SK-N-SH treated with all-trans-retinoic acid at 6 μM for 48 hours (cell line): ENCODE data around the gene CAPN10.

ENCODE experiments used
- ATAC-seq: fragments of 200-7000 bp; cut with Tn5 transposase; 3 replicates; pipeline ENCODE4 v1.9.1; 2020; ENCODE audit warnings: mild to moderate bottlenecking, moderate library complexity
- ARNTL ChIP-seq: fragments of 450-650 bp; formaldehyde crosslinking; IDR thresholded peaks from 2 replicates; pipeline ENCODE4 v1.5.0; 2020; ENCODE audit warnings: low read depth, mild to moderate bottlenecking, moderate library complexity, borderline replicate concordance
- BACH2 ChIP-seq: fragments of 250-450 bp; sonication (Bioruptor Pico); IDR thresholded peaks from 2 replicates; pipeline ENCODE4 v1.9.0; 2021; ENCODE audit warnings: mild to moderate bottlenecking, borderline replicate concordance
- GLIS3 ChIP-seq: fragments of 250-450 bp; sonication (Bioruptor Pico); IDR thresholded peaks from 2 replicates; pipeline ENCODE4 v1.5.0; 2020; ENCODE audit warnings: mild to moderate bottlenecking, moderate library complexity
- ISL1 ChIP-seq: fragments of 250-450 bp; sonication (Bioruptor Pico); IDR thresholded peaks from 2 replicates; pipeline ENCODE4 v2.1.2; 2022; ENCODE audit warnings: mild to moderate bottlenecking, moderate library complexity
- OSR1 ChIP-seq: fragments of 250-450 bp; sonication (Bioruptor Pico); IDR thresholded peaks from 2 replicates; pipeline ENCODE4 v1.8.0; 2022; ENCODE audit warnings: moderate library complexity, mild to moderate bottlenecking, inconsistent platforms
- PPARA ChIP-seq: fragments of 250-450 bp; sonication (Bioruptor Pico); IDR thresholded peaks from 2 replicates; pipeline ENCODE4 v1.5.0; 2020; ENCODE audit warnings: mild to moderate bottlenecking, borderline replicate concordance
- RARB ChIP-seq: fragments of 250-450 bp; sonication (Bioruptor Pico); IDR thresholded peaks from 2 replicates; pipeline ENCODE4 v1.8.0; 2021; ENCODE audit warnings: mild to moderate bottlenecking, moderate library complexity
- SNAI2 ChIP-seq: fragments of 250-450 bp; sonication (Bioruptor Pico); IDR thresholded peaks from 2 replicates; pipeline ENCODE4 v1.5.0; 2020; ENCODE audit warnings: mild to moderate bottlenecking, moderate library complexity
- TCF4 ChIP-seq: fragments of 250-450 bp; sonication (Bioruptor Pico); IDR thresholded peaks from 2 replicates; pipeline ENCODE4 v1.8.0; 2021; ENCODE audit warnings: mild to moderate bottlenecking, moderate library complexity, borderline replicate concordance
- TOX ChIP-seq: fragments of 250-450 bp; sonication (Bioruptor Pico); IDR thresholded peaks from 2 replicates; pipeline ENCODE4 v1.8.0; 2021; ENCODE audit warnings: mild to moderate bottlenecking, moderate library complexity, borderline replicate concordance
- ZC3H10 ChIP-seq: fragments of 250-450 bp; sonication (Bioruptor Pico); IDR thresholded peaks from 2 replicates; pipeline ENCODE4 v1.5.1; 2021; ENCODE audit warnings: mild to moderate bottlenecking, moderate library complexity
- ZFP3 ChIP-seq: fragments of 250-450 bp; sonication (Bioruptor Pico); IDR thresholded peaks from 2 replicates; pipeline ENCODE4 v1.5.0; 2020; ENCODE audit warnings: mild to moderate bottlenecking, moderate library complexity
- ZFP30 ChIP-seq: fragments of 450-650 bp; formaldehyde crosslinking; IDR thresholded peaks from 2 replicates; pipeline ENCODE4 v1.5.0; 2022; ENCODE audit warnings: mild to moderate bottlenecking, moderate library complexity
- ZNF565 ChIP-seq: fragments of 450-650 bp; formaldehyde crosslinking; conservative IDR thresholded peaks from 2 replicates; pipeline ENCODE4 v1.5.0; 2020; ENCODE audit warnings: low read depth, mild to moderate bottlenecking, moderate library complexity
- ZNF8 ChIP-seq: fragments of 450-650 bp; formaldehyde crosslinking; IDR thresholded peaks from 2 replicates; pipeline ENCODE4 v1.5.0; 2020; ENCODE audit warnings: mild to moderate bottlenecking, moderate library complexity
- TF ChIP-seq, protein P1 (sequence below): fragments of 250-450 bp; sonication (Bioruptor Pico); IDR thresholded peaks from 2 replicates; pipeline ENCODE4 v1.5.1; 2021; ENCODE audit warnings: mild to moderate bottlenecking, moderate library complexity
- TF ChIP-seq, protein P2 (sequence below): fragments of 250-450 bp; sonication (Bioruptor Pico); IDR thresholded peaks from 2 replicates; pipeline ENCODE4 v1.5.0; 2020; ENCODE audit warnings: mild to moderate bottlenecking, moderate library complexity
- TF ChIP-seq, protein P3 (sequence below): fragments of 250-450 bp; sonication (Bioruptor Pico); IDR thresholded peaks from 2 replicates; pipeline ENCODE4 v1.8.0; 2020; ENCODE audit warnings: mild to moderate bottlenecking, moderate library complexity, borderline replicate concordance
- TF ChIP-seq, protein P4 (sequence below): fragments of 250-450 bp; sonication (Bioruptor Pico); IDR thresholded peaks from 2 replicates; pipeline ENCODE4 v1.8.0; 2021; ENCODE audit warnings: low read depth, mild to moderate bottlenecking, moderate library complexity, borderline replicate concordance
- TF ChIP-seq, protein P5 (sequence below): fragments of 250-450 bp; sonication (Bioruptor Pico); IDR thresholded peaks from 2 replicates; pipeline ENCODE4 v1.5.1; 2020; ENCODE audit warnings: low read depth, mild to moderate bottlenecking, moderate library complexity

CAPN10 gene

DNA sequence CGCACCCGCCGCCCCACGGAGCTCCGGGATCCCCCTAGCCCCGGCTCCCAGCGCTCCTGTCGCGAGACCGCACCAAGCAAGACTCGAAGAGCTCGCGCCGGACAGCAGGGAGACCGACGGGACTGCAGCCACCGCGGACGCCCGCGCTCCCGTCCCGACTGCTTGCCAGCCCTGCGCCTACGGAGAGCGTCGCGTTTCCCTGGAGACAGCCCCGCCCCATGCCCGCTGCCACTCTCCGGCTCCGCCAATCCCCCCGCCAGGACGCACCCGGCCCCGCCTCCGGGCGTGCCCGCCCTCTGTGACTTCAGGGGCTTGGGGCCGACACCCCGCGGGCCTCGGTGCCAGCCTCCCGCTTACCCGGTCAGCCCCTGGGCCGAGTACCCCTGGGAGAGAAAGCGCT, 28.7 kb upstream of the CAPN10 start, which contains the start of gene ANKMY1 (continued):
- no peak for TF ChIP-seq BACH2 (CRISPR knock-in tag)
- no peak for TF ChIP-seq PPARA (CRISPR knock-in tag)

DNA sequence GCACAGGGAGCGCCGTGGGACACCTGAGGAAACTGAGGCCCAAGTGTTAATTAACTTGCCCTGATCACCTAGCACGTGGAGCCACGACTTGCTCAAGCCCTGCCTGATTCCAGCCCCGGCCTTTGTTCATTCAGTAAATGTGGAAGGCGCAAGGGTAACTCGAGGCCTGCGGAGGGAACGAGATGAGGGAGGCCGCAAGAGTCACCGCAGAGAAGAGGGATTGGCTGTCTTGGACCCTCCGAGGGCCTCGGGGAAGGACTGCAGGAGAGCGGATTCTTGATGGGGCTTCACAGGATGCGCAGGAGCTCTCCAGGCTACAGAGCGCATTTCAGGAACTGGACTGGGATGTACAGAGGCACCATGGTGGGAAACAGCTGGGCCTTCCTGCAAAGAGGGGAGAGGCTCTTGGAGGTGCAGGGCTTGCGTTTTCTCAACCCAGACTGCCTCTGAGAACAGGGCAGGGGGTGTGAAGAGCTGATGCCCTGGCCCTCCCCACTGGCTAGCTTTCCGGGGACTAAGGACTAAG, 28.2 kb upstream of the CAPN10 start:
- TF ChIP-seq, protein P1, sequence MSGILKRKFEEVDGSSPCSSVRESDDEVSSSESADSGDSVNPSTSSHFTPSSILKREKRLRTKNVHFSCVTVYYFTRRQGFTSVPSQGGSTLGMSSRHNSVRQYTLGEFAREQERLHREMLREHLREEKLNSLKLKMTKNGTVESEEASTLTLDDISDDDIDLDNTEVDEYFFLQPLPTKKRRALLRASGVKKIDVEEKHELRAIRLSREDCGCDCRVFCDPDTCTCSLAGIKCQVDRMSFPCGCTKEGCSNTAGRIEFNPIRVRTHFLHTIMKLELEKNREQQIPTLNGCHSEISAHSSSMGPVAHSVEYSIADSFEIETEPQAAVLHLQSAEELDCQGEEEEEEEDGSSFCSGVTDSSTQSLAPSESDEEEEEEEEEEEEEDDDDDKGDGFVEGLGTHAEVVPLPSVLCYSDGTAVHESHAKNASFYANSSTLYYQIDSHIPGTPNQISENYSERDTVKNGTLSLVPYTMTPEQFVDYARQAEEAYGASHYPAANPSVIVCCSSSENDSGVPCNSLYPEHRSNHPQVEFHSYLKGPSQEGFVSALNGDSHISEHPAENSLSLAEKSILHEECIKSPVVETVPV (CRISPR knock-in tag): no peak
- TF ChIP-seq SNAI2 (CRISPR knock-in tag) (no peak), PPARA (CRISPR knock-in tag) (no peak), BACH2 (CRISPR knock-in tag) (no peak), TCF4 (CRISPR knock-in tag) (no peak), ZFP3 (CRISPR knock-in tag) (peak; percentile 94), GLIS3 (CRISPR knock-in tag) (no peak), ZC3H10 (CRISPR knock-in tag) (no peak)
- TF ChIP-seq, all 23 proteins: peak for 1
- no peak for ATAC-seq

DNA sequence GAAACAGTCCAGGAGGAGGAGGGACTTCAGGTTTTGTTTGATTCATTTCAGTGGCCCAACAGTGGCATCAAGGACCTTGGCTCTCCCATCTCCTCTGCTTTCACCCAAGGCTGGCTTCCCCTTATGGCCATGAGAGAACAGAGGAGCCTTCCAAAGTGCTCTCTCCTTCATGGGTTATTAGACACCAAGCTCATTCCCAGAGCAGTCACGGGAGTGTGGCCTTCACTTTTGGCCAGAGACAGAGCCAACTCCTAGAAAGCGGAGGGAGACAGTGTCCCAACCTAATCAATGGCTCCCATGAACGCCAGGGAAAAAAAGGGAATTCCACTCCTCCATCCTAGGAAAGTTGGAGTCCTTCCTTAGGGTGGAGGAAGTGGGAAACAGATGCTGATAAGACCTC, 27.2 kb upstream of the CAPN10 start:
- TF ChIP-seq, protein P1 (CRISPR knock-in tag): no peak
- TF ChIP-seq SNAI2 (CRISPR knock-in tag) (no peak), ZFP30 (no peak), PPARA (CRISPR knock-in tag) (no peak), RARB (CRISPR knock-in tag) (no peak), ISL1 (CRISPR knock-in tag) (no peak), TCF4 (CRISPR knock-in tag) (no peak), ZNF8 (CRISPR knock-in tag) (no peak), ZNF565 (CRISPR knock-in tag) (no peak), OSR1 (no peak), BACH2 (CRISPR knock-in tag) (no peak), ZC3H10 (CRISPR knock-in tag) (no peak), TOX (CRISPR knock-in tag) (no peak), ARNTL (CRISPR knock-in tag) (no peak), GLIS3 (CRISPR knock-in tag) (no peak), ZFP3 (CRISPR knock-in tag) (no peak)
- TF ChIP-seq, protein P2, sequence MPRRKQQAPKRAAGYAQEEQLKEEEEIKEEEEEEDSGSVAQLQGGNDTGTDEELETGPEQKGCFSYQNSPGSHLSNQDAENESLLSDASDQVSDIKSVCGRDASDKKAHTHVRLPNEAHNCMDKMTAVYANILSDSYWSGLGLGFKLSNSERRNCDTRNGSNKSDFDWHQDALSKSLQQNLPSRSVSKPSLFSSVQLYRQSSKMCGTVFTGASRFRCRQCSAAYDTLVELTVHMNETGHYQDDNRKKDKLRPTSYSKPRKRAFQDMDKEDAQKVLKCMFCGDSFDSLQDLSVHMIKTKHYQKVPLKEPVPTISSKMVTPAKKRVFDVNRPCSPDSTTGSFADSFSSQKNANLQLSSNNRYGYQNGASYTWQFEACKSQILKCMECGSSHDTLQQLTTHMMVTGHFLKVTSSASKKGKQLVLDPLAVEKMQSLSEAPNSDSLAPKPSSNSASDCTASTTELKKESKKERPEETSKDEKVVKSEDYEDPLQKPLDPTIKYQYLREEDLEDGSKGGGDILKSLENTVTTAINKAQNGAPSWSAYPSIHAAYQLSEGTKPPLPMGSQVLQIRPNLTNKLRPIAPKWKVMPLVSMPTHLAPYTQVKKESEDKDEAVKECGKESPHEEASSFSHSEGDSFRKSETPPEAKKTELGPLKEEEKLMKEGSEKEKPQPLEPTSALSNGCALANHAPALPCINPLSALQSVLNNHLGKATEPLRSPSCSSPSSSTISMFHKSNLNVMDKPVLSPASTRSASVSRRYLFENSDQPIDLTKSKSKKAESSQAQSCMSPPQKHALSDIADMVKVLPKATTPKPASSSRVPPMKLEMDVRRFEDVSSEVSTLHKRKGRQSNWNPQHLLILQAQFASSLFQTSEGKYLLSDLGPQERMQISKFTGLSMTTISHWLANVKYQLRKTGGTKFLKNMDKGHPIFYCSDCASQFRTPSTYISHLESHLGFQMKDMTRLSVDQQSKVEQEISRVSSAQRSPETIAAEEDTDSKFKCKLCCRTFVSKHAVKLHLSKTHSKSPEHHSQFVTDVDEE (CRISPR knock-in tag): no peak
- TF ChIP-seq, protein P3, sequence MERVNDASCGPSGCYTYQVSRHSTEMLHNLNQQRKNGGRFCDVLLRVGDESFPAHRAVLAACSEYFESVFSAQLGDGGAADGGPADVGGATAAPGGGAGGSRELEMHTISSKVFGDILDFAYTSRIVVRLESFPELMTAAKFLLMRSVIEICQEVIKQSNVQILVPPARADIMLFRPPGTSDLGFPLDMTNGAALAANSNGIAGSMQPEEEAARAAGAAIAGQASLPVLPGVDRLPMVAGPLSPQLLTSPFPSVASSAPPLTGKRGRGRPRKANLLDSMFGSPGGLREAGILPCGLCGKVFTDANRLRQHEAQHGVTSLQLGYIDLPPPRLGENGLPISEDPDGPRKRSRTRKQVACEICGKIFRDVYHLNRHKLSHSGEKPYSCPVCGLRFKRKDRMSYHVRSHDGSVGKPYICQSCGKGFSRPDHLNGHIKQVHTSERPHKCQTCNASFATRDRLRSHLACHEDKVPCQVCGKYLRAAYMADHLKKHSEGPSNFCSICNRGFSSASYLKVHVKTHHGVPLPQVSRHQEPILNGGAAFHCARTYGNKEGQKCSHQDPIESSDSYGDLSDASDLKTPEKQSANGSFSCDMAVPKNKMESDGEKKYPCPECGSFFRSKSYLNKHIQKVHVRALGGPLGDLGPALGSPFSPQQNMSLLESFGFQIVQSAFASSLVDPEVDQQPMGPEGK: no peak
- TF ChIP-seq, protein P4, sequence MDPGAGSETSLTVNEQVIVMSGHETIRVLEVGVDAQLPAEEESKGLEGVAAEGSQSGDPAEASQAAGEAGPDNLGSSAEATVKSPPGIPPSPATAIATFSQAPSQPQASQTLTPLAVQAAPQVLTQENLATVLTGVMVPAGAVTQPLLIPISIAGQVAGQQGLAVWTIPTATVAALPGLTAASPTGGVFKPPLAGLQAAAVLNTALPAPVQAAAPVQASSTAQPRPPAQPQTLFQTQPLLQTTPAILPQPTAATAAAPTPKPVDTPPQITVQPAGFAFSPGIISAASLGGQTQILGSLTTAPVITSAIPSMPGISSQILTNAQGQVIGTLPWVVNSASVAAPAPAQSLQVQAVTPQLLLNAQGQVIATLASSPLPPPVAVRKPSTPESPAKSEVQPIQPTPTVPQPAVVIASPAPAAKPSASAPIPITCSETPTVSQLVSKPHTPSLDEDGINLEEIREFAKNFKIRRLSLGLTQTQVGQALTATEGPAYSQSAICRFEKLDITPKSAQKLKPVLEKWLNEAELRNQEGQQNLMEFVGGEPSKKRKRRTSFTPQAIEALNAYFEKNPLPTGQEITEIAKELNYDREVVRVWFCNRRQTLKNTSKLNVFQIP (CRISPR knock-in tag): no peak
- TF ChIP-seq, protein P5, sequence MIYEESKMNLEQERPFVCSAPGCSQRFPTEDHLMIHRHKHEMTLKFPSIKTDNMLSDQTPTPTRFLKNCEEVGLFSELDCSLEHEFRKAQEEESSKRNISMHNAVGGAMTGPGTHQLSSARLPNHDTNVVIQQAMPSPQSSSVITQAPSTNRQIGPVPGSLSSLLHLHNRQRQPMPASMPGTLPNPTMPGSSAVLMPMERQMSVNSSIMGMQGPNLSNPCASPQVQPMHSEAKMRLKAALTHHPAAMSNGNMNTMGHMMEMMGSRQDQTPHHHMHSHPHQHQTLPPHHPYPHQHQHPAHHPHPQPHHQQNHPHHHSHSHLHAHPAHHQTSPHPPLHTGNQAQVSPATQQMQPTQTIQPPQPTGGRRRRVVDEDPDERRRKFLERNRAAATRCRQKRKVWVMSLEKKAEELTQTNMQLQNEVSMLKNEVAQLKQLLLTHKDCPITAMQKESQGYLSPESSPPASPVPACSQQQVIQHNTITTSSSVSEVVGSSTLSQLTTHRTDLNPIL (CRISPR knock-in tag): no peak
- ATAC-seq: no peak
